ENCODE measurements around the gene SH3RF3.

The SH3RF3 gene

GRCh38 chr2:109336296-109336695, 207.3 kb downstream of the SH3RF3 start:
- DNase-seq: no peak

GRCh38 chr2:109337221-109337620, 208.2 kb downstream of the SH3RF3 start:
- DNase-seq: no peak
- intact Hi-C loops (cut with DNase I): no loop called here

More at GRCh38 chr2:109336296-109336695, 207.3 kb downstream of the SH3RF3 start:
- intact Hi-C loops (cut with DNase I): no loop called here

- intact Hi-C loops (cut with DNase I): no loop called here
- no peak for DNase-seq
Observed at GRCh38 chr2:109339519-109339966, 210.5 kb downstream of the SH3RF3 start.

GRCh38 chr2:109340381-109340780, 211.4 kb downstream of the SH3RF3 start:
- no peak for DNase-seq
- intact Hi-C loops (cut with DNase I): no loop called here

- intact Hi-C loops (cut with DNase I): no loop called here
- DNase-seq: no peak
Observed at GRCh38 chr2:109341355-109342255, 212.6 kb downstream of the SH3RF3 start.

- intact Hi-C loops (cut with DNase I): no loop called here
- DNase-seq: no peak
Observed at GRCh38 chr2:109342256-109342850, 213.3 kb downstream of the SH3RF3 start.

- intact Hi-C loops (cut with DNase I): no loop called here
- DNase-seq: no peak
Observed at GRCh38 chr2:109342930-109343329, 213.9 kb downstream of the SH3RF3 start.

- DNase-seq: no peak
- intact Hi-C loops (cut with DNase I): no loop called here
Observed at GRCh38 chr2:109343460-109343859, 214.5 kb downstream of the SH3RF3 start.

GRCh38 chr2:109344270-109344805, 215.3 kb downstream of the SH3RF3 start:
- DNase-seq: no peak
- intact Hi-C loops (cut with DNase I): no loop called here

- intact Hi-C loops (cut with DNase I): no loop called here
- DNase-seq: no peak
Observed at GRCh38 chr2:109345091-109345490, 216.1 kb downstream of the SH3RF3 start.

- intact Hi-C loops (cut with DNase I): no loop called here
- no peak for DNase-seq
Observed at GRCh38 chr2:109345653-109346480, 216.9 kb downstream of the SH3RF3 start.

GRCh38 chr2:109346601-109347228, 217.7 kb downstream of the SH3RF3 start:
- intact Hi-C loops (cut with DNase I): no loop called here

GRCh38 chr2:109347626-109348025, 218.6 kb downstream of the SH3RF3 start:
- no peak for DNase-seq

More at GRCh38 chr2:109346601-109347228, 217.7 kb downstream of the SH3RF3 start:
- DNase-seq: peak in 1 of 10 donors; percentile 80

GRCh38 chr2:109348190-109348589, 219.2 kb downstream of the SH3RF3 start:
- DNase-seq: no peak
- intact Hi-C loops (cut with DNase I): no loop called here

More at GRCh38 chr2:109347626-109348025, 218.6 kb downstream of the SH3RF3 start:
- intact Hi-C loops (cut with DNase I): no loop called here

- DNase-seq: peak in 1 of 10 donors; percentile 77
- intact Hi-C loops (cut with DNase I): no loop called here
Observed at GRCh38 chr2:109348671-109349502, 219.9 kb downstream of the SH3RF3 start.

- intact Hi-C loops (cut with DNase I): no loop called here
- peak in 2 of 10 donors; percentile 79 to 84 for DNase-seq
Observed at GRCh38 chr2:109349503-109350465, 220.8 kb downstream of the SH3RF3 start.

- DNase-seq: peak in 1 of 10 donors; percentile 75
- intact Hi-C loops (cut with DNase I): no loop called here
Observed at GRCh38 chr2:109350526-109350925, 221.5 kb downstream of the SH3RF3 start.
